ENCODE measurements around the gene PSMB1. TPM values are rescaled to one million over a fixed set of nuclear protein-coding genes. Genes with fewer than 3 reads are reported as not detected.

The PSMB1 gene
- total and polyA plus RNA-seq, 5 donors from 2014 or later = 103 to 702 (median 565) TPM

Other genes starting within 250 kb of the PSMB1 start
- gene FAM120B, start 246.5 kb downstream of the PSMB1 start, total RNA-seq = 35.0 TPM
- 10 to 100 TPM; 28.0 to 33.5 (median 30.6) TPM for gene FAM120B, start 246.5 kb downstream of the PSMB1 start, polyA plus RNA-seq
- gene TBP, start 1.1 kb upstream of the PSMB1 start, total RNA-seq = 16.5 TPM
- 10 to 100 TPM; 15.6 to 25.5 (median 21.8) TPM for gene TBP, start 1.1 kb upstream of the PSMB1 start, polyA plus RNA-seq
- 50.6 TPM for gene PDCD2, start 31.3 kb upstream of the PSMB1 start, total RNA-seq
- gene PDCD2, start 31.3 kb upstream of the PSMB1 start, polyA plus RNA-seq = 100 to 1,000 TPM; 122 to 135 (median 125) TPM

Measured in CD4-positive, CD25-positive, alpha-beta regulatory T cell (primary cell).